Ascending aorta (tissue), 2 donors: ENCODE results near the gene OR51S1. TPM values are rescaled to one million over a fixed set of nuclear protein-coding genes. Genes with fewer than 3 reads are reported as not detected.
"Not testable (repeated sequence)": the region's sequence is repeated elsewhere in the genome, so short reads cannot be mapped to it uniquely, and the experiment has no call there.

ENCODE experiments used
- DNase-seq, 2 donors: peaks; one replicate each; pipeline ENCODE4 v3.0.0-alpha.2; 2019; ENCODE audit warnings: low spot score in 2 of 2
- H3K27ac ChIP-seq, 2 donors: fragments of 200-600 bp; sonication (generic); one replicate each; pipeline ENCODE4 v1.5.1; 2016 to 2017; ENCODE audit warnings: mild to moderate bottlenecking in 1 of 2
- H3K27me3 ChIP-seq: fragments of 200-600 bp; sonication (generic); one replicate; pipeline ENCODE4 v1.5.1; 2017
- H3K36me3 ChIP-seq, 2 donors: fragments of 200-600 bp; sonication (generic); one replicate each; pipeline ENCODE4 v1.5.1; 2016
- H3K4me1 ChIP-seq, 2 donors: fragments of 200-600 bp; sonication (generic); one replicate each; pipeline ENCODE4 v1.5.1; 2016 to 2017; ENCODE audit warnings: mild to moderate bottlenecking in 1 of 2
- H3K4me3 ChIP-seq, 2 donors: fragments of 200-600 bp; sonication (generic); one replicate each; pipeline ENCODE4 v1.5.1; 2016 to 2017; ENCODE audit warnings: mild to moderate bottlenecking in 1 of 2
- H3K9me3 ChIP-seq, 2 donors: fragments of 200-600 bp; sonication (generic); one replicate each; pipeline ENCODE4 v1.5.1; 2016
- intact Hi-C: fragments of 100-400 bp; cut with DNase I; formaldehyde crosslinking; loops from one replicate; pipeline ENCODE4 v1.15.1; 2023
- total RNA-seq: library from RNA; depleted of rRNA; stranded (reverse); fragments of >200 nt; gene quantifications from one replicate; pipeline ENCODE4 v1.1.0, GENCODE V29; 2016
- TF ChIP-seq, protein P1 (sequence below), 3 experiments: fragments of 200-600 bp in 2 of 3; fragments of 450-650 bp in 1 of 3; sonication (generic) in 2 of 3; IDR thresholded peaks; one replicate each; pipeline ENCODE4 v1.5.1; 2016 to 2019; ENCODE audit warnings: antibody characterized with exemption in 3 of 3, mild to moderate bottlenecking in 1 of 3, moderate library complexity in 1 of 3

The OR51S1 gene
- total RNA-seq, 1 donor from 2014 or later = not detected

DNA sequence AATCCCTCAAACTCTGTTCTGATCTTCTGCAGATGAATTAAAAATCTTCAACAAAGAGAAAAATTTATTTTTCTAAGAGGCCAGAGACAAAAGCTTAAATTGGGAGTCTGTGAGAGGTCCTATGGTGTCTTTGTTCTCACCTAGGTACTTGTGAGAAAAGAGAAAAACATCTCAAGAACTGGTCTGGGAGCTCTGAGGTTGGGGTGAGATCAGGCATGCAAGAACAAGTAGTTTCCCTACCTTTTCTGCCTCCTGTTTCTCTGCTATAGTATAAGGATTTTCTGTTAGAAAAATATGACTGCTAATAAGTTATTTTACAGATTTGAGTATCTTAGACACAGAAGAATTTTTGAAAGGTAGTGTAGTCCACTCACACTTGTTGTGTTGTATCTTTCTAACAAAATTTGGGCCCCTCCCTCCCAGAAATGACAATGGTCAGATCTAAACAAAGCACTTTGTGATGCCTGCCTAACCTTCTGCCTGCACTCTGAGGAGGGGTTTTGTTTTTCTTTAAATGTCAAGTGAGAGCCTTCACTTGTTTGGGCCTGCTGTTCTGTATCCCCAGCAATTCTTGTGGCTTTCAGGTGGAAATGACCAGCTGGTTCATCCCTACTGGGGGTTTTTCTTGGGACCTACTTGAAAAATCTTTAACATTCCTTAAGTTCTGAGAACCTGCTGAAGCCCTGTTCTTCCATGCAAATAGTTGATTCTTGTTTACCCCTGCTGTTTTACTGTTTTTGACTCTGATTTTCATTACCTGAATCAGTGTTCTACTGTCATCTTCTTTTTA is 13.6 kb upstream of the OR51S1 start:
- DNase-seq = no peak
- TF ChIP-seq, protein P1, sequence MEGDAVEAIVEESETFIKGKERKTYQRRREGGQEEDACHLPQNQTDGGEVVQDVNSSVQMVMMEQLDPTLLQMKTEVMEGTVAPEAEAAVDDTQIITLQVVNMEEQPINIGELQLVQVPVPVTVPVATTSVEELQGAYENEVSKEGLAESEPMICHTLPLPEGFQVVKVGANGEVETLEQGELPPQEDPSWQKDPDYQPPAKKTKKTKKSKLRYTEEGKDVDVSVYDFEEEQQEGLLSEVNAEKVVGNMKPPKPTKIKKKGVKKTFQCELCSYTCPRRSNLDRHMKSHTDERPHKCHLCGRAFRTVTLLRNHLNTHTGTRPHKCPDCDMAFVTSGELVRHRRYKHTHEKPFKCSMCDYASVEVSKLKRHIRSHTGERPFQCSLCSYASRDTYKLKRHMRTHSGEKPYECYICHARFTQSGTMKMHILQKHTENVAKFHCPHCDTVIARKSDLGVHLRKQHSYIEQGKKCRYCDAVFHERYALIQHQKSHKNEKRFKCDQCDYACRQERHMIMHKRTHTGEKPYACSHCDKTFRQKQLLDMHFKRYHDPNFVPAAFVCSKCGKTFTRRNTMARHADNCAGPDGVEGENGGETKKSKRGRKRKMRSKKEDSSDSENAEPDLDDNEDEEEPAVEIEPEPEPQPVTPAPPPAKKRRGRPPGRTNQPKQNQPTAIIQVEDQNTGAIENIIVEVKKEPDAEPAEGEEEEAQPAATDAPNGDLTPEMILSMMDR (IDR thresholded peaks at IDR 0.05) = no peak
- H3K27ac ChIP-seq = no peak overlapping the region
- H3K27me3 ChIP-seq = no peaks in the 10 kb centered on the region
- intact Hi-C loops = no loop called here
- no peaks in the 10 kb centered on the region for H3K9me3 ChIP-seq
- no peaks in the 10 kb centered on the region for H3K36me3 ChIP-seq
- no peaks in the 10 kb centered on the region for H3K4me1 ChIP-seq
- H3K4me3 ChIP-seq = no peak overlapping the region

DNA sequence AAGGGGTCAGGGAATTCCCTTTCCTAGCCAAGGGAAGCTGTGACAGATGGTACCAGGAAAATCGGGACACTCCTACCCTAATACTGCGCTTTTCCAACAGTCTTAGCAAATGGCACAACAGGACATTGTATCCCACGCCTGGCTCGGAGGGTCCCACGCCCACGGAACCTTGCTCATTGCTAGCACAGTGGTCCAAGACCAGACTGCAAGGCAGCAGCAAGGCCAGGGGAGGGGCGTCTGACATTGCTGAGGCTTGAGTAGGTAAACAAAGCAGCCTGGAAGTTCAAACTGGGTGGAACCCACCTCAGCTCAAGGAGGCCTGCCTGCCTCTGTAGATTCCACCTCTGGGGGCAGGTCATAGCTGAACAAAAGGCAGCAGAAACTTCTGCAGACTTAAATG is 5.3 kb upstream of the OR51S1 start:
- H3K27me3 ChIP-seq, H3K27ac ChIP-seq, DNase-seq, H3K4me1 ChIP-seq, H3K9me3 ChIP-seq, intact Hi-C loops, H3K4me3 ChIP-seq, H3K36me3 ChIP-seq: not testable (repeated sequence)

DNA sequence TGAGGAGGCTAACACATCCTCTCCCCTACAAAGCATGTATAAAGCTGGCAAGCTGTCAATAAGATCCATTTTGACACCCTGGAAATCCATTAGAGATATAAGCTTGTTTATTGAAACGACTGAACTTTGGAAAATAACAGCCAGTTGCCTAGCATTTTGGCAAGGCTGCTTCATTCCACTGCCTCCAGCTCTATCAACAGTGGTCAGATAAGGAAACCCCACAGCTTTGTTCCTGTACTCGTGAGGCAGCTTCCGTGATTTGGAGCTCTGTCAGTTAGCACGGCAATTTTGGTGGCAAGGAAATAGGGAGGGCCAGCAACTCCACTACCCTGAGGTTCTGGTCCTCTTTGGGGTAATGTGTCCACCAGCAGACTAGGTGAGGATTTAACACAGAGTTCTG is 2.0 kb upstream of the OR51S1 start:
- H3K4me1 ChIP-seq = no peaks in the 10 kb centered on the region
- H3K36me3 ChIP-seq = no peaks in the 10 kb centered on the region
- intact Hi-C loops = no loop called here
- no peaks in the 10 kb centered on the region for H3K9me3 ChIP-seq
- H3K27ac ChIP-seq = no peak overlapping the region
- TF ChIP-seq, protein P1 (IDR thresholded peaks at IDR 0.05) = no peak
- H3K27me3 ChIP-seq = no peaks in the 10 kb centered on the region
- H3K4me3 ChIP-seq = no peak overlapping the region
- no peak for DNase-seq

DNA sequence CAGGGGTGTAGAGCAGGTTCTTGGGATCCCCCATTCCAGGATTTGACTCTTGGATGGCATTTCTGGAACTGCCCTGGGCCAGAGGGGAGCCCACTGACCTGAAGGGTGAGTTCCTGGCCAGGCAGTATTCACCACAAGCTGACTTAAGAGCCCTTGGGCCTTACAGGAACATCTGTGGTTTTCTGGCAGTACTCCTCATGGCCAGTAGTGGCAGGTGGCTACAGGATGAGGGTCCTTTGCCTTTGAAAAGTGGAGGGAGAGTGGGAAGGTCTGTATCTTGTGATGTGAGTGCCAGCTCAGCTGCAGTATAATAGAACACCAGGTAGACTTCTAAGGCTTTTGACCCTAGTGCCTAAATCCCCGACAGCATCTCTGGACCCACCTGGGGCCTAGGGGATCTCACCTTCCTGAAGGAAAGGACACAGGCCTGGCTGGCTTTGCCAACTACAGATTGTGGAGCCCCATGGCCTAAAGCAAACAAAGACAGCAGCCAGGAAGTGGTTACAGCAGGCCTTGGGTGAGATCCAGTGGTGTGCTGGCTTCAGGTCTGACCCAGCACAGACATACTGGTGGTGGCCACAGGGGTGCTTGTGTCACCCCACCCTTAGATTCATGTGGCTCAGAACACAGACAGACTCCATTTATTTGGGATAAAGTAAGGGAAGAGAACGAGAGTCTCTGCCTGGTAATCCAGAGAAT is 9.0 kb downstream of the OR51S1 start:
- Histone ChIP-seq H3K4me1 (no peaks in the 10 kb centered on the region), H3K27me3 (no peaks in the 10 kb centered on the region), H3K4me3 (no peak overlapping the region), H3K27ac (no peak overlapping the region), H3K9me3 (no peaks in the 10 kb centered on the region), H3K36me3 (no peaks in the 10 kb centered on the region)
- intact Hi-C loops = no loop called here
- TF ChIP-seq, protein P1 (IDR thresholded peaks at IDR 0.05) = no peak
- DNase-seq = no peak

DNA sequence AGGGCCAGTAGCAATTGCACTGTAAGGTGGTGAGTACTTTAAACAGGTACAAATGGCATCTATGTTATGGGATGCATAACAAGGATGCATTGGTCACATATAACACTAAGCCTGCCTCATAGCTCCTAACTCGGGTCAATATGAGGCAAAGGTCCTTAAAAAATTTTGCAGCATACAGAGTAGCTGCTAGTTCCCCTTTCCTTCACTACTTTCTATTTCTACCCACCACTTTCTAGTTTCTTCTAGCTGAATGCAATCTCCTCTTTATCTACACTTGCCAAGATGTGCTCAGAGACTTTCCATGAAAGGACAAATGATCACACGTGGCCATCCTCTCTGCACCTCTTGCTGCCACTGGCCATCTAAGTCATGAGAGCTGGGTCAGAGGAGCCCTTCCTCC is 18.1 kb downstream of the OR51S1 start:
- H3K27me3 ChIP-seq = no peaks in the 10 kb centered on the region
- no peak overlapping the region for H3K27ac ChIP-seq
- no peak overlapping the region for H3K4me3 ChIP-seq
- no peaks in the 10 kb centered on the region for H3K9me3 ChIP-seq
- DNase-seq = no peak
- H3K4me1 ChIP-seq = no peaks in the 10 kb centered on the region
- intact Hi-C loops = no loop called here
- TF ChIP-seq, protein P1 (IDR thresholded peaks at IDR 0.05) = no peak
- H3K36me3 ChIP-seq = no peaks in the 10 kb centered on the region

DNA sequence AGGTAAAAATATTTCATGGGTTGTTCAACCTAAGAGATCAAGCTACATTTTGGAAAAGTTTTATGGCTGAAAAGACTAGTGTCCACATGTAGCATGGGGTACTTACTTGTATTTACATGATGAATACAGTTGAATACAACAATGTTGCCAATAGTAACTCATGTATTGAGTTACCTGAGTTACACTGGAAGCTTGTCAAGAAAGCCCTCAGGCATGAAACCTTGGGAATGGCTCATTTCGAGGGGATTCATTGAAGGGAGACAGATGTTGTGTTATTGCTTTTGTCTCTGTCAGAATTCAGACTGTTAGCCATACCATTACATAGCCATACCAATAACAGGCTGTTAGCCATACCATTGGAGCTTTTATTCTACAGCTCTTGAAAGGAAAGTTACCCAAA is 18.7 kb downstream of the OR51S1 start:
- Histone ChIP-seq H3K27me3 (no peaks in the 10 kb centered on the region), H3K4me3 (no peak overlapping the region), H3K4me1 (no peaks in the 10 kb centered on the region), H3K9me3 (no peaks in the 10 kb centered on the region), H3K36me3 (no peaks in the 10 kb centered on the region), H3K27ac (no peak overlapping the region)
- TF ChIP-seq, protein P1 (IDR thresholded peaks at IDR 0.05) = no peak
- intact Hi-C loops = no loop called here
- no peak for DNase-seq
